GM12801 (cell line): ENCODE measurements around the gene CACNA1S.

Source experiments
- TF ChIP-seq, protein P1 (sequence below): IDR thresholded peaks from one replicate; pipeline ENCODE4 v1.5.1; 2011; ENCODE audit warnings: control low read depth; ENCODE audit not compliant: insufficient read length; ENCODE audit errors: extremely low read depth

CACNA1S gene

DNA sequence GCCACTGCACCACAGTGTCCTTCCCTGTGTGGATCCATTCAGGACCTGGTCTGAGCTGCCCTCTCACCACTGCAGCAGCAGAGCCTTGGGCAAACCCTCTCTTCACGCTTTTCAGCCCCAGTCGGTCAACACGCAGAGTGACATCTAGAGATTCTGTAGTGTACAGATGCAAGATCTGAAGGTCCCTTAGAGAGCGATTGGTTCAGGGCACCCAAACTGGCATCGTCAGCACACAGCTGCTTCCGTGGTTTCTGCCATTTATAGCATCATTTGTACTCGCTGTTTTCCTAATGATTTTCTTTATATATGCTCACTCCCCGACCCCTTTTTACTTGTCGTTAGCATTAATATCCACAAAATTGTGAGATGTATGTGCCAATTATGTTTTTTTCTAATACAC lies 16.2 kb upstream of the CACNA1S start:
- TF ChIP-seq, protein P1, sequence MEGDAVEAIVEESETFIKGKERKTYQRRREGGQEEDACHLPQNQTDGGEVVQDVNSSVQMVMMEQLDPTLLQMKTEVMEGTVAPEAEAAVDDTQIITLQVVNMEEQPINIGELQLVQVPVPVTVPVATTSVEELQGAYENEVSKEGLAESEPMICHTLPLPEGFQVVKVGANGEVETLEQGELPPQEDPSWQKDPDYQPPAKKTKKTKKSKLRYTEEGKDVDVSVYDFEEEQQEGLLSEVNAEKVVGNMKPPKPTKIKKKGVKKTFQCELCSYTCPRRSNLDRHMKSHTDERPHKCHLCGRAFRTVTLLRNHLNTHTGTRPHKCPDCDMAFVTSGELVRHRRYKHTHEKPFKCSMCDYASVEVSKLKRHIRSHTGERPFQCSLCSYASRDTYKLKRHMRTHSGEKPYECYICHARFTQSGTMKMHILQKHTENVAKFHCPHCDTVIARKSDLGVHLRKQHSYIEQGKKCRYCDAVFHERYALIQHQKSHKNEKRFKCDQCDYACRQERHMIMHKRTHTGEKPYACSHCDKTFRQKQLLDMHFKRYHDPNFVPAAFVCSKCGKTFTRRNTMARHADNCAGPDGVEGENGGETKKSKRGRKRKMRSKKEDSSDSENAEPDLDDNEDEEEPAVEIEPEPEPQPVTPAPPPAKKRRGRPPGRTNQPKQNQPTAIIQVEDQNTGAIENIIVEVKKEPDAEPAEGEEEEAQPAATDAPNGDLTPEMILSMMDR = no peak

DNA sequence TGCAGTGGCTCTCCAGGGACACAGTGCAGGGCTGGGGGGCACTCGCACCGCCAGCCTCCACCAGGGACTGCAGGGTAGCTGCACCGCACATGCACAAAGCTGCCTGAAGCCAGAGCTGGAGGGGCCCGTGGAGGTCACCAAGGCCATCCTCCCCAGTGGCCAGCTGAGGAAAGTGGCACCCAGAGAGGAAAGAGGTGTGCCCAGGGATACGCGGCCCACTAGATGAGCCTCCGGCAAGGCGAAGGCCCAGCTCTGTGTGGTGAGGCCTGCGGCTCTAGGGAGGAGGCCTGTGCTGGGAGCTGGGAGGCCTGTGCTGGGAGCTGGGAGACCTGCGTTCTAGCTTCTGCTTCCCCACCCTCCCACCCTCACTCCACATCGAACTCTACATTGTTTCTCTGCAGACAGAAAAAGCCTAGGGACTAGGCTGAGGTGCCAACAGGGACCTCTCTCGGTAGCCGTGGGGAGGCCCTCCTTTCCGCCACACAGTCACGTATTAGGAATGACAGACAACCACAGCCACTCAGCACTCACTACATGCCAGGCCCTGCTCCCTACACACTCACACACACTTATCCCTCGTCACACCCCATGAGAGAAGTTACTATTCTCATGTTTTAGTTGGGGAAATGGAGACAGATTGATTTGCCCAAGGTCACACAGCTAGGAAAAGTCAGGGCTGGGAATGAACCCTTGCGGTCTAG lies 15.7 kb upstream of the CACNA1S start:
- TF ChIP-seq, protein P1 = no peak

DNA sequence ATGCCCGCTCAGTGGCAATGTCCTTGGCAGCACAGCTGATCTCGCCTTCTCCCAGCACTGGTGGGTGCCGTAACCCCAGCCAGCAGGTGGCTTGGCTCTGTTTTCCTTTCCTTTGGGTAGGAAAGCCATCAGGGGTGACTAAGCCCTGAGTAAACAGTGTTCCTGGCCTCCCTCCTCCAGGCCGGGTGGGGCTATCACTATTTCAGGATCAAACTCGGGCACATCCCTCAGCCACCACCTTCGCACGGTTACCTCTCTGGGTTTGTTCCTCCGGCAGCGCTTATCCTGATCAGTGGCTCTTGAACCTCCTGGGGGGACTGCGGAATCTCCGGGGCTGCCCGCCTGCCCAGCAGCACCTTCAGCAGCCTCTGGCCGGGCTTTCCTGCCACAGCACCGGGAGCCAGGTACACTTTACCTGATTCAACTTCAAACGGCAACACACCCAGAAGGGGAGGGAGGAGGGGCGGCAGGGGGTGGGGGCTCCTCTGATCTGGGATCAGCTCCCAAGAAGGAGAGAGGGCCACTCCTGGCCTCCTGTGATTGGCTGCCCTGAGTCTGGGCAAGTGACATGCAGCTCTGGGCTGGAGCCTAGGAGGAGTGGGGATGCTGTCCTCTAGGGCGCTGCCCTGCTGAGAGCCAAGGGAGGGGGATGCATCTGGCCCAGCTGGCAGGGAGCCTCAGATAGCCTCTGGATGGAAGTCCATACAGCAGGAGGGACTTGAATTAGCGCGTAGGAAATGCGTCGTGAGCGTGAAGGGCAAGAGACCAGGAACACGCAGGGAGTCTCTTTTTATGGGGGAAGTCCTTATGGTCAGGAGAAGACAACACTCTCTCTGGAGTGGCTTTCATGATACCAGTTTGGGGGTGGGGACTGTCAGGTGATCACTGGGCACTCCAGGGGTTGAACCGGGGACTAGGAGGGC lies 14.9 kb upstream of the CACNA1S start, which contains the start of gene ASCL5:
Gene ASCL5 (minus strand): TSS at position 353 of the 923 bp plus-strand sequence. CDS start 11,812 bp downstream, outside the sequence.
- TF ChIP-seq, protein P1 = no peak

DNA sequence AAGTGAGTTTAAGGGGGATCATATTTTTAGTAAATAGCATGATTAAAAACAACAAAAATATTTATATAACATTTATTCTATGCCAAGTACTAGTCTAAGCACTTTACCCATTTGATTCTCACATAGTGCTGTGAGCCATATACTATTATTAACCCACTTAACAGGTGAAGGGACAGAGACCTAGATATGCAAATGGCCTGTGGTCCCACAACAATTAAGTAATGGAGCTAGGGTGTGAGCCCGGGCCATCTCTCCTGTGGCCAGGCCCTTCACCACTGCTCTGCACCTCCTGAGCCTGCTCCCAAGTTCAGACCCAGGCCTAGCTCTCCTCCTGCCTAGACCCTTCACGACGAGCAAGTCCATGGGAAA lies 14.2 kb upstream of the CACNA1S start:
- TF ChIP-seq, protein P1 = no peak

DNA sequence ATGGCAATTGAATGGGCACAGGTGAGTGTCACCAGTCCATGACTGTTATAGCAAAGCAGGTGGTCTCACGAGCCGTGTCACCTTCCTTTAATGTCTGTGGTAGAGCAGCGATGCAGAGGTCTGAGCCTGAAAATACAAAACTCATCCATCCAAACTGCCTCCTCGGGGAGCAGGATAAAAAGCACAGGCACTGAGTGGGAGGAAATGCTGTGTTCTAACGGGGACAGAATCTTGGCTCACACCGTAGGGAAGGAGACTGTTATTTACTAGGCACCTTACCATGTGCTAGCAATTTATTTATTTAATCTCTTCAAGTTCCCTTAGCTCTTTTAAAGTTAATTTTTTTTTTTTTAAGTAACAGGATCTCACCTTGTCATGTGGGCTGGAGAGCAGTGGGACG lies 13.6 kb upstream of the CACNA1S start:
- TF ChIP-seq, protein P1 = no peak

DNA sequence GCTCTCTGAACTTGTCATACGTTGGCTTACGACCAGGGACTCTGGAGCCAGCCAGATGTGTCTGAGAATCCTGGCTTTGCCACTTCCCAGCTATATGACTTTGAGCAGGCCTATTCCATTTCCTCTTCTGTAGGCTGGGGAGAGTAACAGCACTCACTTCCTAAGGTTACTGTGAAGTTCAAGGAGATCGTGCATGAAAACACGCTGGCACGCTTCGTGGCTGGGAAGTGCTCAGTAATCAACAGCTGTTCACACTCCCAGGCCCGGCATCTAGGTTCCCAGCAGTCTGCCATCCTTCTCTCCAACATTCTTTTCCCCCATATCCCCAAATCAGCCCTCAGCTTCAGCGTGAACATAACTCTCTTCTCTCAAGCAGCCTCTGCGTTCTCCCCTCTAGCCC lies 12.8 kb upstream of the CACNA1S start:
- TF ChIP-seq, protein P1 = no peak

DNA sequence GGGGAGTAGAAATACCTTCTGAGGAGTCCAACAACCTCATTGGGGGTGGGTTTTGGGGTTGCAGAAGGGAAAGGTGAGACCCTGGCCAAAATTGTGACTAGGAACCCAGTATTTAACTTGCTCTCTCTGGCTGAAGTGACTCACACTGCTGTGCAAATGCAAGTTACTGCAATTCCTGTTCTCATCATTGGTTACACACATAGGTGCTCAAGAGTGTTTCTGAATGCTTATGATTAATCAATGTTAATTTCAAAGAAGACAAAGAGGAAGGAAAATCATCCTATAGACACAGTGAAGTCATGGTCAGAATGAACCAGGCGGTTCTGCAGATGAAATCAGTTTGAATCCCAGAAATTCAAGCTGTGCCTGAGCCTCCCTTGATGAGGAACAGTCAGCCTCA lies 11.6 kb upstream of the CACNA1S start:
- TF ChIP-seq, protein P1 = no peak
